ENCODE results near the gene NAT8L.

The NAT8L gene

DNA sequence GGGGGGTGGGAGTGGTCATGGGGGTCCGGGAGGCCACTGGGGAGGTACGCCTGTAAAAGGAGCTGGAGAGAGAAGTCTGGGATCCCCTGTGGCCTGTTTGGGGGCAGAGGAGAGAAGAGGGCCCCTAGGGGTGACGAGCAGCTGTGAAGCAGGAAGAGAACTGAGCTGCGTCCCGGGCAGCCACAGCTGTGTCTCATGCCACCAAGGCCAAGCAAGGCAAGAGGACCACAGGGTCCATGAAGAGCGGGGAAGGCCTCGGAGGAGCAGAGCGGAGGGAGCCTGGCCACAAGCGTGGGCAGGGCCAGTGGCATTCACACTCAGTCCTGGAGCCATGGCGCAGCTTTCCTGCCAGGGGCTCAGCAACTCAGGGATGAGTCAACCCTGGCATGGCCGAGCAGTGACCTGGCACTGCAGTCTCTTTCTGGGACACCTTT lies 13.6 kb upstream of the NAT8L start:
- no peak for DNase-seq (ENCODE audit: low read depth, low spot score)
- ChIA-PET CTCF (no interaction called here), POLR2A (interaction anchor here (0.6 kb wide), 1 partner anchor 35 kb away, joined by 3 read pairs; no protein-coding TSS in a partner anchor)
- no peak overlapping the region for H3K4me3 ChIP-seq (ENCODE audit: low read depth, low read length)
- TF ChIP-seq, protein P1, sequence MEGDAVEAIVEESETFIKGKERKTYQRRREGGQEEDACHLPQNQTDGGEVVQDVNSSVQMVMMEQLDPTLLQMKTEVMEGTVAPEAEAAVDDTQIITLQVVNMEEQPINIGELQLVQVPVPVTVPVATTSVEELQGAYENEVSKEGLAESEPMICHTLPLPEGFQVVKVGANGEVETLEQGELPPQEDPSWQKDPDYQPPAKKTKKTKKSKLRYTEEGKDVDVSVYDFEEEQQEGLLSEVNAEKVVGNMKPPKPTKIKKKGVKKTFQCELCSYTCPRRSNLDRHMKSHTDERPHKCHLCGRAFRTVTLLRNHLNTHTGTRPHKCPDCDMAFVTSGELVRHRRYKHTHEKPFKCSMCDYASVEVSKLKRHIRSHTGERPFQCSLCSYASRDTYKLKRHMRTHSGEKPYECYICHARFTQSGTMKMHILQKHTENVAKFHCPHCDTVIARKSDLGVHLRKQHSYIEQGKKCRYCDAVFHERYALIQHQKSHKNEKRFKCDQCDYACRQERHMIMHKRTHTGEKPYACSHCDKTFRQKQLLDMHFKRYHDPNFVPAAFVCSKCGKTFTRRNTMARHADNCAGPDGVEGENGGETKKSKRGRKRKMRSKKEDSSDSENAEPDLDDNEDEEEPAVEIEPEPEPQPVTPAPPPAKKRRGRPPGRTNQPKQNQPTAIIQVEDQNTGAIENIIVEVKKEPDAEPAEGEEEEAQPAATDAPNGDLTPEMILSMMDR (IDR thresholded peaks at IDR 0.05; ENCODE audit: insufficient read depth, low read length, missing control alignments): no peak

DNA sequence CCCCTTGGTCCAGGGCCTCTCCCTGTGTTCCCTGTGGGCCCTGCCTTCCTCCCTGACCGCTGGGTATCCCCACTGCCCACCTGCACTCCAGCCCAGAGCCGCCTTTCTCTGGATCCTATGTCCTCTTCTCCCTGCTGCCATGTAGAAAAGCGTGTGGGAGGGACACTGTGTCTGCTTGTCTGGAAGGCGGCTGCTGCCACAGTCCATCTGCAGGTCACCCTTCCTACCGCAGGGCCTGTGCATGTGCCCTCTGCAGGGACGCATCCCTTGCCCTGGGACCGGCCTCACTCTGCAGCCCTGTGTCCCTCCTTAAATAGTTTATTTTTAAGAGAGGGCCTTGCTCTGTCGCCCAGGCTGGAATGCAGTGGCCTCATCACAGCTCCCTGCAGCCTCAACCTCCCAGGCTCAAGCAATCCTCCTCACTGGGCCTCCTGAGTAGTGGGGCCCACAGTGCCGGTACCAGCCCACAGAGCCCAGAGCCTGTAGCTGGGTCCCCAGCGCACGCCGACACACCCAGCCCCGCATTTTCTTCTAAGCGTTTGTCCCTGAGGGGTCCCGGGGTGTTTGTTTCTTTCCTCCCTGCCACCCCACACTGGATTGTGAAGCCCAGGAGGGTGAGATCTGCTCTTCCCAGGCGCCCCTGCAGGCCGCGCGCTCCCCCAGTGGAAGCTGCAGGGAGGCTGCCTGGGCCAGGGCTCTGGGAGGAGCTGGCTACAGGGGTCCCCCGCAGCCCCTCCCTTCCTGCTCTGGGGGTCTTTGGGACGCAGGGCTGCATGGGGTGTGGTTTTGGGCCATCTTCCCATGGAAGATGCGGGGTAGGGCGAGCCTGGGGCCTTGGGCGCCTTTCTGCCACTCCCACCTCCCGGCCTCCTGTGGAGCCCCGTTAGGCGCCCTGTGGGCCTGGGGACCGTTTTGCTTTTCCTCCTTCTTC lies 12.8 kb upstream of the NAT8L start:
- no peak overlapping the region for H3K4me3 ChIP-seq (ENCODE audit: low read depth, low read length)
- ChIA-PET CTCF (no interaction called here), POLR2A (no interaction called here)
- TF ChIP-seq, protein P1 (IDR thresholded peaks at IDR 0.05; ENCODE audit: insufficient read depth, low read length, missing control alignments): no peak
- no peak for DNase-seq (ENCODE audit: low read depth, low spot score)

DNA sequence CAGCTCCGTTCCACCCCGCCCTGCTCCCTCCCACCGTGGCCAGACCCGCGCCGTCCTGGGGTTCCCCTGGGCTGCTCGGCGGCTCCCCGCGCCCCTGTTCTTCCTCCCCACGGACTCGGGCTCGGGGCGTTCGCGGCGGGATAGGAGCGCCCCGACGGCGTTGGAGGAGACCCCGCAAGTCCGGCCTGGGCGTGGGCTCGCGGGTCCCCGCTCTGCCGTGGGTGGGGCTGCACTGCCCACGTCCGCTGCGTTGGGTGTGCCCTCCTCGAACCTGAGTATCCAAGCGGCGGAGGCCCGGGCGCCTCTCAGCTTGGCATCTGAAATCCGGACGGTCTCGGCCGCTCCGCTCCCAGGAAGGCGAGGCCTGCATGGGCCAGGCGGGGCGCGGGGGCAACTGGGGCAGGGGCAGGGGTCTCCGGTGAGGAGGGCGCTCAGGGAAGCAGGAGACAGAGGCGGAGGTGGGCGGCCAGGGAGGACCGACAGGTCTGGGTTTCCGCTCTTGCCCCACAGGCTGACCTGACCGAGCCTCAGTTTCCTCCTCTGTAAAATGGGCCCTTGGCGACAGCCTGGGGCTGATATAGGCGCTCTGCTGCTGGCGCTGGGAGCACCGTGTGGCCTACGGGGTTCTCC lies 12.0 kb upstream of the NAT8L start:
- CTCF ChIA-PET: no interaction called here
- no peak for DNase-seq (ENCODE audit: low read depth, low spot score)
- POLR2A ChIA-PET: no interaction called here
- H3K4me3 ChIP-seq (ENCODE audit: low read depth, low read length): no peak overlapping the region
- TF ChIP-seq, protein P1 (IDR thresholded peaks at IDR 0.05; ENCODE audit: insufficient read depth, low read length, missing control alignments): no peak

DNA sequence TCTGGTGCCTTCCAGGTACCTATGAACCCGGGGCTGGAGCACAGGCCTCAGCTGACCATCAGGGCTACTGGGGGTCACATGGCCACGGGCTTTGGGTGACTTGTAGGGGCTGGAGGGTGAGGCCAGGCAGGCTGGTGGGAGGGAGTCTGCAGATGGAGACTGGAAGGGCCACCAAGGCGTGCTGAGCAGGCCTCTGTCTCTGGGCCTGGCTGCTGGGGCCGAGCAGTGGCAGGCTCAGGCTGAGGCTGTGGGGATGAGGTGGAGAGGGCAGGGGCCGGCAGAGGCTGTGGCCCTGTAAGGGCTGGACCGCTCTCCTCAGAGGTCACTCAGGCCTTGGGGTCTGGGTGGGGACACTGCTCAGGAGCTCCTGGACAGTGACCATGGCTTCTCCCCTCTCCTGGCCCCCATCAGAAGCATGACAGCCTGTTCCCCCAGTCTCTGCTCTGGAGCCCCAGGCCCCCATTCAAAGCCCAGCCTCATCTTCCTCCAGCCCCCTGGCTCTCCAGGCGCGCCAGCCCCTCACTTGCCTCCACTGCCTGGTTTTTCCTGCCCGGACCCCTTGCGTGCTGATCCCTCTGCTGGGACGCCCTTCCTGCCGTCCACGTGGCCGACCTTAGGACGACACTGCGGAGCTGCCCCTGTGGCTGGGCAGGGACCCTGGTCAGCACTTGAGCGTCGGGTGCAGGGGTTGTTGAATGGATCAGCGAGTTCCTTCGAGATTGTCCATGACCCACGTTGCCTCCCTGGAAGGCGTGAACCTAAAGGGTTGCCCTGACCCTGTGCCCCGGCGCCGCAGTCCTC lies 11.1 kb upstream of the NAT8L start:
- ChIA-PET CTCF (no interaction called here), POLR2A (no interaction called here)
- TF ChIP-seq, protein P1 (IDR thresholded peaks at IDR 0.05; ENCODE audit: insufficient read depth, low read length, missing control alignments): no peak
- H3K4me3 ChIP-seq (ENCODE audit: low read depth, low read length): no peak overlapping the region
- DNase-seq (ENCODE audit: low read depth, low spot score): no peak

DNA sequence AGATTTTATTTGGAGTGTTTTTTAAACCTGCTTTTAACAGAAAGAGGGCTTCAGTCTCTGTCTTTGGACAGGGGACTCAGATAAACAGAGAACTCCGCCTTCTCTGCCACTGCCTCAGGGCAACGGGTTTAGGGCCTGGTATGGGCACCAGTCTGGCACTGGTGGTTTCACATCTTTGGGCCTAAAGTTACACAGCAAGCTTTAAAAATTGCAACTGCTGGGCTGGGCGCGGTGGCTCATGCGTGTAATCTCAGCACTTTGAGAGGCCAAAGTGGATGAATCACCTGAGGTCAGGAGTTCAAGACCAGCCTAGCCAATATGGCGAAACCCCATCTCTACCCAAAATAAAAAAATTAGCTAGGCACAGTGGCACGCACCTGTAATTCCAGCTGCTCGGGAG lies 10.3 kb upstream of the NAT8L start:
- ChIA-PET CTCF (no interaction called here), POLR2A (no interaction called here)
- TF ChIP-seq, protein P1 (IDR thresholded peaks at IDR 0.05; ENCODE audit: insufficient read depth, low read length, missing control alignments): no peak
- H3K4me3 ChIP-seq (ENCODE audit: low read depth, low read length): no peak overlapping the region
- no peak for DNase-seq (ENCODE audit: low read depth, low spot score)

DNA sequence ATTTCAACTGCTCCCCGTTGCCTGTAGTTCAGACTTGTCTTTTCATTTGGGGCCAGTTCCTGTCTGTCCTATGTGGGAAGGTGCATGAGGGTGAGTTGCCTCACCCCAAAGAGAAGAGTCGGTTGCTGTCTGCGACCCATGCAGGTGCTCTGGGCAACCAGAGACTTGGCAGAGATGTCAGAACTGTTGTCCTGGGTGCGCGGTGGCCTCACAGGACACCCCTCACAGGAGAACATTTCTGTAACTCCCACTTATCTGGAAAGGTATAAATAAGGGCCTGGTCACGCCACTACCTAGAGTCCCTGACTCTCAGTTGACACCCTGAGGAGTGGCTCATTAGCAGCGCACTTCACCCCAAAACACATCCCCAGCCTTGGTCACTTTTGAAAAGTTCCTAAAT lies 9.7 kb upstream of the NAT8L start:
- DNase-seq (ENCODE audit: low read depth, low spot score): no peak
- CTCF ChIA-PET: no interaction called here
- no peak overlapping the region for H3K4me3 ChIP-seq (ENCODE audit: low read depth, low read length)
- POLR2A ChIA-PET: no interaction called here
- TF ChIP-seq, protein P1 (IDR thresholded peaks at IDR 0.05; ENCODE audit: insufficient read depth, low read length, missing control alignments): no peak

All from AG04449 (cell line).